C4-2B (cell line): Measurements from ENCODE around the gene PRKCE.

Source experiments
- CTCF ChIP-seq: fragments of 450-650 bp; conservative IDR thresholded peaks from 2 replicates; pipeline ENCODE4 v1.5.1; 2017; ENCODE audit warnings: mild to moderate bottlenecking
- ZFX ChIP-seq: fragments of 450-650 bp; IDR thresholded peaks from 2 replicates; pipeline ENCODE4 v1.6.1; 2017

GRCh38 chr2:45698554-45698953, 47.1 kb downstream of the PRKCE start:
- TF ChIP-seq CTCF (no peak), ZFX (no peak)
